Peyer's patch (tissue), 4 donors: Measurements from ENCODE around the gene MINDY4.

Source experiments
- CTCF ChIP-seq, 6 experiments: fragments of 450-650 bp in 4 of 6; fragments of 200-600 bp in 2 of 6; sonication (generic) in 1 of 6; IDR thresholded peaks; one replicate each; pipeline ENCODE4 v1.5.1; 2017 to 2019; ENCODE audit warnings: antibody characterized with exemption in 6 of 6, mild to moderate bottlenecking in 3 of 6, moderate library complexity in 1 of 6
- POLR2A ChIP-seq, 2 donors: fragments of 450-650 bp; IDR thresholded peaks; one replicate each; pipeline ENCODE4 v1.5.1; 2017; ENCODE audit warnings: antibody characterized with exemption in 2 of 2, mild to moderate bottlenecking in 2 of 2, moderate library complexity in 2 of 2

GRCh38 chr7:30890226-30890625, 119.0 kb downstream of the MINDY4 start:
- TF ChIP-seq POLR2A (IDR thresholded peaks at IDR 0.05): no peak
- TF ChIP-seq CTCF (IDR thresholded peaks at IDR 0.05): no peak
